CD4-positive, alpha-beta T cell (primary cell): ENCODE data around the gene PDLIM3. TPM values are rescaled to one million over a fixed set of nuclear protein-coding genes. Genes with fewer than 3 reads are reported as not detected.

Source experiments
- ATAC-seq: fragments of 200-7000 bp; cut with Tn5 transposase; one replicate; pipeline ENCODE4 v1.10.0; 2022; ENCODE audit warnings: mild to moderate bottlenecking; ENCODE audit not compliant: poor library complexity
- CTCF ChIA-PET: fragments of 350-600 bp; sonication (Branson Sonifier 250); formaldehyde crosslinking; loops from one replicate; lab custom pipeline; 2021; ENCODE audit warnings: antibody characterized with exemption, inconsistent platforms; lab: Charles Lee
- POLR2A ChIA-PET: fragments of 350-600 bp; sonication (Branson Sonifier 250); formaldehyde crosslinking; loops from one replicate; lab custom pipeline; 2021; ENCODE audit warnings: antibody characterized with exemption, inconsistent platforms; lab: Charles Lee
- DNase-seq, 14 experiments: peaks; one replicate each; pipeline ENCODE4 v3.0.0-alpha.2; 2013 to 2020; ENCODE audit warnings: mixed read lengths in 2 of 14
- H3K27ac ChIP-seq, 2 donors: one replicate each; pipeline versions ENCODE4 v1.5.1 to v1.7.0; 2013; ENCODE audit warnings: low read length in 2 of 2, low read depth in 1 of 2, mild to moderate bottlenecking in 1 of 2
- H3K27me3 ChIP-seq, 2 experiments: 1 replicate in 1 of 2; 2 replicates in 1 of 2; pipeline versions ENCODE4 v1.6.1 to v1.7.0; 2013; ENCODE audit warnings: low read length in 2 of 2, control low read depth in 1 of 2, mild to moderate bottlenecking in 1 of 2, moderate library complexity in 1 of 2; ENCODE audit not compliant: insufficient read depth in 2 of 2, control insufficient read depth in 1 of 2
- H3K36me3 ChIP-seq: one replicate; pipeline ENCODE4 v1.6.1; 2013; ENCODE audit warnings: low read length, control low read depth; ENCODE audit not compliant: insufficient read depth
- H3K4me1 ChIP-seq: one replicate; pipeline ENCODE4 v1.6.1; 2013; ENCODE audit warnings: low read length, control low read depth; ENCODE audit not compliant: insufficient read depth
- H3K4me3 ChIP-seq: one replicate; pipeline ENCODE4 v1.5.1; 2013; ENCODE audit warnings: mild to moderate bottlenecking, low read length, moderate library complexity
- H3K9me3 ChIP-seq, 2 experiments: 1 replicate in 1 of 2; 2 replicates in 1 of 2; pipeline versions ENCODE4 v1.6.1 to v1.7.0; 2013; ENCODE audit warnings: low read length in 2 of 2, mild to moderate bottlenecking in 2 of 2, control low read depth in 1 of 2, moderate library complexity in 1 of 2; ENCODE audit not compliant: control insufficient read depth in 1 of 2, insufficient read depth in 1 of 2
- H3K27ac Mint-ChIP-seq: one replicate; pipeline ENCODE4 v1.8.0; 2020; ENCODE audit warnings: mixed read lengths
- H3K27me3 Mint-ChIP-seq: one replicate; pipeline ENCODE4 v1.8.0; 2021; ENCODE audit warnings: mixed read lengths
- H3K36me3 Mint-ChIP-seq: one replicate; pipeline ENCODE4 v1.8.0; 2021; ENCODE audit warnings: low read depth, mixed read lengths
- H3K4me1 Mint-ChIP-seq: one replicate; pipeline ENCODE4 v1.8.0; 2021; ENCODE audit warnings: low read depth, mixed read lengths
- H3K4me3 Mint-ChIP-seq: one replicate; pipeline ENCODE4 v1.8.0; 2020; ENCODE audit warnings: mild to moderate bottlenecking, mixed read lengths
- H3K9me3 Mint-ChIP-seq: one replicate; pipeline ENCODE4 v1.8.0; 2020; ENCODE audit warnings: mixed read lengths
- intact Hi-C, 2 experiments: fragments of 100-400 bp; cut with DNase I in 1 of 2; cut with micrococcal nuclease in 1 of 2; formaldehyde crosslinking; loops; one replicate each; pipeline versions ENCODE4 v1.15.1 to v1.9.0; 2023 to 2025; cut with DNase I, micrococcal nuclease
- polyA plus RNA-seq, 2 donors: library from polyadenylated mRNA; unstranded; fragments of 120-200 nt; gene quantifications; one replicate each; pipeline ENCODE4 v1.2.1, GENCODE V29; 2013
- total RNA-seq, 174 experiments: library from RNA in 2 of 174; stranded (reverse) in 2 of 174; gene quantifications; one replicate each; pipeline ENCODE4 v1.2.3 and lab custom pipeline; 2021 to 2026
- TF ChIP-seq, protein P1 (sequence below): fragments of 200-600 bp; IDR thresholded peaks from one replicate; pipeline ENCODE4 v1.8.0; 2022; ENCODE audit warnings: antibody characterized with exemption, mild to moderate bottlenecking

Gene PDLIM3, protein sequence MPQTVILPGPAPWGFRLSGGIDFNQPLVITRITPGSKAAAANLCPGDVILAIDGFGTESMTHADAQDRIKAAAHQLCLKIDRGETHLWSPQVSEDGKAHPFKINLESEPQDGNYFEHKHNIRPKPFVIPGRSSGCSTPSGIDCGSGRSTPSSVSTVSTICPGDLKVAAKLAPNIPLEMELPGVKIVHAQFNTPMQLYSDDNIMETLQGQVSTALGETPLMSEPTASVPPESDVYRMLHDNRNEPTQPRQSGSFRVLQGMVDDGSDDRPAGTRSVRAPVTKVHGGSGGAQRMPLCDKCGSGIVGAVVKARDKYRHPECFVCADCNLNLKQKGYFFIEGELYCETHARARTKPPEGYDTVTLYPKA
- total RNA-seq (not detected), total RNA-seq (lab: John Stamatoyannopoulos, UW) (0 to 0.63 (median 0) reads per million in 172 experiments)
- not detected for polyA plus RNA-seq (2013, experiment 1 of 2)
- 10.0 TPM for polyA plus RNA-seq (2013, experiment 2 of 2)

GRCh38 chr4:185534866-185535611, at the start of gene PDLIM3:
PDLIM3 (minus strand) TSS chr4:185535507; CDS start chr4:185535434, 73 bp downstream.
- H3K4me3 Mint-ChIP-seq: peak within 1 kb of the TSS; percentile 66
- no peak within 1 kb of the TSS for H3K27ac Mint-ChIP-seq
- Histone ChIP-seq H3K9me3 (peaks cover 0 to 4% of the 10 kb centered on the region in 2 experiments), H3K36me3 (no peaks in the 10 kb centered on the region), H3K27me3 (peaks cover 34 to 71% of the 10 kb centered on the region in 2 experiments), H3K4me1 (peaks cover 3% of the 10 kb centered on the region), H3K4me3 (no peak within 1 kb of the TSS), H3K27ac (no peak within 1 kb of the TSS)
- no peaks in the 10 kb centered on the region for H3K9me3 Mint-ChIP-seq
- H3K4me1 Mint-ChIP-seq: no peaks in the 10 kb centered on the region
- H3K27me3 Mint-ChIP-seq: peaks cover 49% of the 10 kb centered on the region
- intact Hi-C loops: loop anchor here in 1 of 2 experiments (5.0 kb wide), 1 partner anchor 62 kb away; no protein-coding TSS in a partner anchor
- ATAC-seq (no peak), DNase-seq (peak in 1 of 14 experiments; percentile 14)
- H3K36me3 Mint-ChIP-seq: no peaks in the 10 kb centered on the region
- POLR2A ChIA-PET: no interaction called here
- CTCF ChIA-PET: no interaction called here
- TF ChIP-seq, protein P1, sequence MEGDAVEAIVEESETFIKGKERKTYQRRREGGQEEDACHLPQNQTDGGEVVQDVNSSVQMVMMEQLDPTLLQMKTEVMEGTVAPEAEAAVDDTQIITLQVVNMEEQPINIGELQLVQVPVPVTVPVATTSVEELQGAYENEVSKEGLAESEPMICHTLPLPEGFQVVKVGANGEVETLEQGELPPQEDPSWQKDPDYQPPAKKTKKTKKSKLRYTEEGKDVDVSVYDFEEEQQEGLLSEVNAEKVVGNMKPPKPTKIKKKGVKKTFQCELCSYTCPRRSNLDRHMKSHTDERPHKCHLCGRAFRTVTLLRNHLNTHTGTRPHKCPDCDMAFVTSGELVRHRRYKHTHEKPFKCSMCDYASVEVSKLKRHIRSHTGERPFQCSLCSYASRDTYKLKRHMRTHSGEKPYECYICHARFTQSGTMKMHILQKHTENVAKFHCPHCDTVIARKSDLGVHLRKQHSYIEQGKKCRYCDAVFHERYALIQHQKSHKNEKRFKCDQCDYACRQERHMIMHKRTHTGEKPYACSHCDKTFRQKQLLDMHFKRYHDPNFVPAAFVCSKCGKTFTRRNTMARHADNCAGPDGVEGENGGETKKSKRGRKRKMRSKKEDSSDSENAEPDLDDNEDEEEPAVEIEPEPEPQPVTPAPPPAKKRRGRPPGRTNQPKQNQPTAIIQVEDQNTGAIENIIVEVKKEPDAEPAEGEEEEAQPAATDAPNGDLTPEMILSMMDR: no peak

GRCh38 chr4:185583813-185584212, 48.5 kb upstream of the PDLIM3 start:
- intact Hi-C loops: no loop called here
- no peaks in the 10 kb centered on the region for H3K9me3 Mint-ChIP-seq
- no peak overlapping the region for H3K27ac Mint-ChIP-seq
- ChIA-PET POLR2A (no interaction called here), CTCF (interaction anchor here (0.8 kb wide), 1 partner anchor 29 kb away, joined by 3 read pairs; no protein-coding TSS in a partner anchor)
- peaks cover 21 to 36% of the 10 kb centered on the region in 2 experiments for H3K27me3 ChIP-seq
- H3K4me1 Mint-ChIP-seq: peaks cover 13% of the 10 kb centered on the region
- H3K9me3 ChIP-seq: no peaks in the 10 kb centered on the region
- no peak overlapping the region for H3K27ac ChIP-seq
- TF ChIP-seq, protein P1: no peak
- no peaks in the 10 kb centered on the region for H3K36me3 Mint-ChIP-seq
- H3K4me3 ChIP-seq: no peak overlapping the region
- no peak for DNase-seq
- no peak for ATAC-seq
- H3K4me3 Mint-ChIP-seq: no peak overlapping the region
- H3K4me1 ChIP-seq: peaks cover 11% of the 10 kb centered on the region
- peaks cover 67% of the 10 kb centered on the region for H3K27me3 Mint-ChIP-seq
- no peaks in the 10 kb centered on the region for H3K36me3 ChIP-seq

DNA sequence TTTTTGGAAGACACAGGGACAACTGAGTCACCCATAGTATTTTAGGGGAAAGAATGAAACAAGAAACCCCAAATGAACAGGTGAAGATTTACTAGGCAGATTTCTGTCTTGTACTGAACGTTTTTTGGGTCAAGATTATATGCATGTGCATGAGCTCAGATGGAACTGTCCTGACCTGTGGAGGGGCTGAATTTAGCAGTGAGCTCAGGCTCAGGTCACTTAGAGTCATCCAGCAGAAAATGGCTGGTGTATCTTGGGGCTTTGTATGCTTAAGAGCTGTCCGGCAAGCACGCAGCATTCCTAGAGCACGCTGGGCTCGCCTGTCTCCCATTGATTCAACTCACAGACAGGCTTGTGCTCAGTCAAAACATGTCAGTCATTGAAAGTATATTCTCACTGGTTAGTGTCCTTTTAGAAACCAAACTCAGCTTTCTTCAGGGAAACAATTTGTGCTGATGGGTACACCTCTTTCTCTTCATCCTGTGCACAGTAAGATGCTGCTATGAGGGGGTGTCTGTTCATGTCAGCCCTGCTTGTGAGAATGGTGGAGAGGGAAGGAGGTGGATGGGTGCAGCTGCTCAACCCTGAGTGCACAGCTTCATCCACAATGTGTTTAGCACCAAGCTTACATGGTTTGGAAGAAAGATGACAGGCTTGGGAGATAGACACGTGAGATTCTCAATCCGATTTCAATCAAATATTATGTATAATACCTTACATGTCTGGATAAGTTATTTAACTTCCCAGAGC, 47.5 kb upstream of the PDLIM3 start:
- POLR2A ChIA-PET: no interaction called here
- no peak overlapping the region for H3K27ac ChIP-seq
- H3K36me3 Mint-ChIP-seq: no peaks in the 10 kb centered on the region
- peaks cover 9% of the 10 kb centered on the region for H3K4me1 ChIP-seq
- DNase-seq: no peak
- H3K4me1 Mint-ChIP-seq: peaks cover 11% of the 10 kb centered on the region
- H3K9me3 ChIP-seq: no peaks in the 10 kb centered on the region
- ATAC-seq: no peak
- intact Hi-C loops: no loop called here
- H3K9me3 Mint-ChIP-seq: no peaks in the 10 kb centered on the region
- H3K27me3 ChIP-seq: peaks cover 19 to 31% of the 10 kb centered on the region in 2 experiments
- H3K27me3 Mint-ChIP-seq: peaks cover 65% of the 10 kb centered on the region
- H3K36me3 ChIP-seq: no peaks in the 10 kb centered on the region
- no peak overlapping the region for H3K4me3 Mint-ChIP-seq
- H3K4me3 ChIP-seq: no peak overlapping the region
- H3K27ac Mint-ChIP-seq: no peak overlapping the region
- CTCF ChIA-PET: interaction anchor here (1.3 kb wide), 1 partner anchor 15 kb away, joined by 7 read pairs; no protein-coding TSS in a partner anchor
- TF ChIP-seq, protein P1: no peak
